Breast epithelium (tissue), 3 donors: ENCODE data around the gene CLIC3.

Source experiments
- POLR2A ChIP-seq: fragments of 450-650 bp; IDR thresholded peaks from one replicate; pipeline ENCODE4 v1.6.1; 2016; ENCODE audit warnings: antibody characterized with exemption, mild to moderate bottlenecking, moderate library complexity
- TF ChIP-seq, protein P1 (sequence below), 3 donors: fragments of 450-650 bp; IDR thresholded peaks; one replicate each; pipeline ENCODE4 v1.5.1; 2016 to 2017; ENCODE audit warnings: antibody characterized with exemption in 3 of 3, mild to moderate bottlenecking in 3 of 3, moderate library complexity in 3 of 3

DNA sequence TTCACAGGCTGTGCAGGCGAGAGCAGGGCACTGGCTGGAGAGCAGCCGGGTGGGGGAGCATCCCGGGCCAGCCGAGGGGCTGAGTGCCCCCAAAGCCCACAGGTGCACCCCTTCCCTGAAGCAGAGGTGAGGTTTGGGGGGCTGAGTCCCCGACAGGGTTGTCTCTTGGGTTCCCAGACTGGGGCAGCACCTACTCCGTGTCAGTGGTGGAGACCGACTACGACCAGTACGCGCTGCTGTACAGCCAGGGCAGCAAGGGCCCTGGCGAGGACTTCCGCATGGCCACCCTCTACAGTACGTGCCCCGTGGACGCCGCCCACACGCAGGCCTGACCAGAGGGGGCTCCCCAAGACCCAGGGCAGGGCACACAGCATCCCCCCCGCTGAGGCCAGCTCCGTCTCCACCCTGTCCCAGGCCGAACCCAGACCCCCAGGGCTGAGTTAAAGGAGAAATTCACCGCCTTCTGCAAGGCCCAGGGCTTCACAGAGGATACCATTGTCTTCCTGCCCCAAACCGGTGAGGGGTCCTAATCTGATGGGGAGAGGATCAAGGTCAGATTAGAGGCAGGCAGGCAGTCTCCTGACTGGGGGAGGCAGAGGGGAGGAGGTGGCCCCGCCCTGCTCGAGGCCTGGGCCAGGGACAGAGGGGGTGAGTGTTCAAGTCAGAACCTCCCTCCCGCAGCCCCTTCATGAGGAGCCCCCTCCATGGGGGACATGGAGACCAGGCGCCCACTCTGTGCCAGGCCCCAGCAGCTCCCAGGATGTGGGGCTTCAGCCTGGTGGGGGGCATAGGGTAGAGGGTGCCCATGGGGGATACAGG is 16.4 kb downstream of the CLIC3 start:
- TF ChIP-seq, protein P1, sequence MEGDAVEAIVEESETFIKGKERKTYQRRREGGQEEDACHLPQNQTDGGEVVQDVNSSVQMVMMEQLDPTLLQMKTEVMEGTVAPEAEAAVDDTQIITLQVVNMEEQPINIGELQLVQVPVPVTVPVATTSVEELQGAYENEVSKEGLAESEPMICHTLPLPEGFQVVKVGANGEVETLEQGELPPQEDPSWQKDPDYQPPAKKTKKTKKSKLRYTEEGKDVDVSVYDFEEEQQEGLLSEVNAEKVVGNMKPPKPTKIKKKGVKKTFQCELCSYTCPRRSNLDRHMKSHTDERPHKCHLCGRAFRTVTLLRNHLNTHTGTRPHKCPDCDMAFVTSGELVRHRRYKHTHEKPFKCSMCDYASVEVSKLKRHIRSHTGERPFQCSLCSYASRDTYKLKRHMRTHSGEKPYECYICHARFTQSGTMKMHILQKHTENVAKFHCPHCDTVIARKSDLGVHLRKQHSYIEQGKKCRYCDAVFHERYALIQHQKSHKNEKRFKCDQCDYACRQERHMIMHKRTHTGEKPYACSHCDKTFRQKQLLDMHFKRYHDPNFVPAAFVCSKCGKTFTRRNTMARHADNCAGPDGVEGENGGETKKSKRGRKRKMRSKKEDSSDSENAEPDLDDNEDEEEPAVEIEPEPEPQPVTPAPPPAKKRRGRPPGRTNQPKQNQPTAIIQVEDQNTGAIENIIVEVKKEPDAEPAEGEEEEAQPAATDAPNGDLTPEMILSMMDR (IDR thresholded peaks at IDR 0.05) = no peak
- TF ChIP-seq POLR2A = no peak
